ENCODE measurements around the gene PCNX3.

PCNX3 gene

GRCh38 chr11:65612691-65613090 is 2.9 kb upstream of the PCNX3 start:
- no peak for DNase-seq (ENCODE audit: low read depth)
- H3K4me3 ChIP-seq (ENCODE audit: control insufficient read depth, low read depth, low read length) = peak overlapping the region; percentile 76
- no peak for TF ChIP-seq CTCF (IDR thresholded peaks at IDR 0.05; ENCODE audit: control insufficient read depth, insufficient read depth, low read depth, low read length, missing control alignments)

- no peak for TF ChIP-seq CTCF (IDR thresholded peaks at IDR 0.05; ENCODE audit: control insufficient read depth, insufficient read depth, low read depth, low read length, missing control alignments)
- peak overlapping the region; percentile 76 for H3K4me3 ChIP-seq (ENCODE audit: control insufficient read depth, low read depth, low read length)
- no peak for DNase-seq (ENCODE audit: low read depth)
Observed at GRCh38 chr11:65613091-65613928, 2.3 kb upstream of the PCNX3 start.

GRCh38 chr11:65615950-65616574 is 486 bp downstream of the PCNX3 start:
- peak overlapping the region; percentile 85 for H3K4me3 ChIP-seq (ENCODE audit: control insufficient read depth, low read depth, low read length)
- TF ChIP-seq CTCF (IDR thresholded peaks at IDR 0.05; ENCODE audit: control insufficient read depth, insufficient read depth, low read depth, low read length, missing control alignments) = no peak
- no peak for DNase-seq (ENCODE audit: low read depth)

GRCh38 chr11:65616575-65617001 is 1.0 kb downstream of the PCNX3 start:
- DNase-seq (ENCODE audit: low read depth) = no peak
- TF ChIP-seq CTCF (IDR thresholded peaks at IDR 0.05; ENCODE audit: control insufficient read depth, insufficient read depth, low read depth, low read length, missing control alignments) = no peak

GRCh38 chr11:65617136-65617850 is 1.7 kb downstream of the PCNX3 start:
- H3K4me3 ChIP-seq (ENCODE audit: control insufficient read depth, low read depth, low read length) = peak overlapping the region; percentile 85
- no peak for DNase-seq (ENCODE audit: low read depth)
- TF ChIP-seq CTCF (IDR thresholded peaks at IDR 0.05; ENCODE audit: control insufficient read depth, insufficient read depth, low read depth, low read length, missing control alignments) = no peak

More at GRCh38 chr11:65616575-65617001, 1.0 kb downstream of the PCNX3 start:
- H3K4me3 ChIP-seq (ENCODE audit: control insufficient read depth, low read depth, low read length) = peak overlapping the region; percentile 85

GRCh38 chr11:65617990-65618751 is 2.6 kb downstream of the PCNX3 start:
- no peak for TF ChIP-seq CTCF (IDR thresholded peaks at IDR 0.05; ENCODE audit: control insufficient read depth, insufficient read depth, low read depth, low read length, missing control alignments)
- no peak overlapping the region for H3K4me3 ChIP-seq (ENCODE audit: control insufficient read depth, low read depth, low read length)
- DNase-seq (ENCODE audit: low read depth) = no peak

Data from AG09309 (cell line).